B cell (primary cell): ENCODE data around the gene SNED1. TPM values are rescaled to one million over a fixed set of nuclear protein-coding genes. Genes with fewer than 3 reads are reported as not detected.

Experiments
- ATAC-seq: fragments of 200-7000 bp; cut with Tn5 transposase; one replicate; pipeline ENCODE4 v1.10.0; 2021; ENCODE audit warnings: low read depth, mild to moderate bottlenecking, moderate number of reproducible peaks, moderate library complexity
- CTCF ChIA-PET: fragments of 350-600 bp; sonication (Branson Sonifier 250); formaldehyde crosslinking; loops from one replicate; lab custom pipeline; 2021; ENCODE audit warnings: antibody characterized with exemption, inconsistent platforms; lab: Charles Lee
- POLR2A ChIA-PET: fragments of 350-600 bp; sonication (Branson Sonifier 250); formaldehyde crosslinking; loops from one replicate; lab custom pipeline; 2021; ENCODE audit warnings: antibody characterized with exemption; lab: Charles Lee
- DNase-seq: peaks from one replicate; pipeline ENCODE4 v3.0.0; 2013
- H2AFZ ChIP-seq: 2 replicates; pipeline ENCODE4 v1.6.1; 2012; ENCODE audit warnings: mild to moderate bottlenecking, low read depth, low read length; ENCODE audit not compliant: insufficient read depth, poor library complexity, severe bottlenecking
- H3K27ac ChIP-seq, 2 donors: 1 replicate in 1 of 2; 2 replicates in 1 of 2; pipeline ENCODE4 v1.5.1; 2012 to 2013; ENCODE audit warnings: low read length in 2 of 2, mild to moderate bottlenecking in 2 of 2, moderate library complexity in 1 of 2
- H3K27me3 ChIP-seq, 4 experiments: fragments of 200-600 bp in 1 of 4; sonication (generic) in 1 of 4; replicated peaks in 1 of 4; 1 replicate in 2 of 4; 2 replicates in 2 of 4; pipeline versions ENCODE4 v1.6.1 to v1.7.0; 2013 to 2016; ENCODE audit warnings: low read length in 3 of 4, mild to moderate bottlenecking in 2 of 4, mixed read lengths in 1 of 4, moderate library complexity in 1 of 4; ENCODE audit not compliant: insufficient read depth in 4 of 4, control insufficient read depth in 3 of 4; ENCODE audit errors: control extremely low read depth in 1 of 4
- H3K36me3 ChIP-seq, 2 experiments: replicated peaks in 1 of 2; 1 replicate in 1 of 2; 2 replicates in 1 of 2; pipeline versions ENCODE4 v1.6.1 to v1.7.1; 2013; ENCODE audit warnings: low read length in 1 of 2; ENCODE audit not compliant: insufficient read depth in 2 of 2, control insufficient read depth in 1 of 2; ENCODE audit errors: control extremely low read depth in 1 of 2, extremely low read depth in 1 of 2
- H3K4me1 ChIP-seq, 2 donors: fragments of 200-600 bp in 1 of 2; sonication (generic) in 1 of 2; 1 replicate in 1 of 2; 2 replicates in 1 of 2; pipeline versions ENCODE4 v1.5.1 to v1.6.1; 2013 to 2017; ENCODE audit warnings: low read length in 2 of 2; ENCODE audit not compliant: control insufficient read depth in 2 of 2, insufficient read depth in 2 of 2
- H3K4me2 ChIP-seq: replicated peaks from 2 replicates; pipeline ENCODE3; 2012; ENCODE audit warnings: mild to moderate bottlenecking, low read depth, low read length; ENCODE audit not compliant: poor library complexity, severe bottlenecking
- H3K4me3 ChIP-seq, 5 experiments: fragments of 200-600 bp in 1 of 5; sonication (generic) in 1 of 5; 1 replicate in 3 of 5; 2 replicates in 2 of 5; pipeline versions ENCODE4 v1.5.1 to v1.7.0; 2011 to 2016; ENCODE audit warnings: low read length in 4 of 5, mild to moderate bottlenecking in 4 of 5, low read depth in 2 of 5, control low read depth in 1 of 5, moderate library complexity in 1 of 5; ENCODE audit not compliant: insufficient read depth in 1 of 5; ENCODE audit errors: control extremely low read depth in 1 of 5, extremely low read depth in 1 of 5
- H3K79me2 ChIP-seq: fragments of 200-600 bp; sonication (generic); one replicate; pipeline ENCODE4 v1.6.0; 2016; ENCODE audit warnings: low read length; ENCODE audit not compliant: control insufficient read depth, insufficient read depth
- H3K9ac ChIP-seq: fragments of 200-600 bp; sonication (generic); 2 replicates; pipeline ENCODE4 v1.6.1; 2017; ENCODE audit warnings: mild to moderate bottlenecking, low read length, moderate library complexity
- H3K9me3 ChIP-seq, 3 donors: one replicate each; pipeline versions ENCODE4 v1.6.1 to v1.7.1; 2013; ENCODE audit warnings: low read length in 2 of 3; ENCODE audit not compliant: control insufficient read depth in 2 of 3, insufficient read depth in 1 of 3; ENCODE audit errors: control extremely low read depth in 1 of 3
- H4K20me1 ChIP-seq: 2 replicates; pipeline ENCODE4 v1.6.0; 2012; ENCODE audit warnings: mild to moderate bottlenecking, low read length; ENCODE audit not compliant: insufficient read depth, control insufficient read depth, poor library complexity, severe bottlenecking
- H3K27ac Mint-ChIP-seq: one replicate; pipeline ENCODE4 v1.8.0; 2021; ENCODE audit warnings: mixed read lengths
- H3K27me3 Mint-ChIP-seq: one replicate; pipeline ENCODE4 v1.8.0; 2021; ENCODE audit warnings: mixed read lengths
- H3K4me1 Mint-ChIP-seq: one replicate; pipeline ENCODE4 v1.8.0; 2021; ENCODE audit warnings: mixed read lengths
- H3K4me3 Mint-ChIP-seq: one replicate; pipeline ENCODE4 v1.8.0; 2021; ENCODE audit warnings: mixed read lengths
- H3K9me3 Mint-ChIP-seq: one replicate; pipeline ENCODE4 v1.8.0; 2022; ENCODE audit warnings: mixed read lengths; ENCODE audit not compliant: insufficient read depth
- EZH2 ChIP-seq: IDR thresholded peaks from 2 replicates; pipeline ENCODE4 v1.6.1; 2012; ENCODE audit warnings: borderline replicate concordance, low read depth, mild to moderate bottlenecking, moderate library complexity, low read length; ENCODE audit not compliant: insufficient read depth, poor library complexity, severe bottlenecking
- WGBS: methylation state at CpG from one replicate; pipeline ENCODE4 v1.1.5; 2013; ENCODE audit warnings: missing lambda C conversion rate; ENCODE audit not compliant: insufficient coverage; 5-methylcytosine and 5-hydroxymethylcytosine counted together
- intact Hi-C: fragments of 100-400 bp; cut with micrococcal nuclease; formaldehyde crosslinking; loops from one replicate; pipeline ENCODE4 v1.10.0; 2022
- polyA plus RNA-seq: library from polyadenylated mRNA; depleted of rRNA; stranded (reverse); fragments of >200 nt; gene quantifications from 2 replicates; pipeline ENCODE4 v1.2.3, GENCODE V29; 2012
- total RNA-seq, 2 donors: library from RNA; stranded (reverse); fragments of 120-200 nt in 1 of 2; gene quantifications; 1 replicate in 1 of 2; 2 replicates in 1 of 2; pipeline versions ENCODE4 v1.2.3 to v1.2.4, GENCODE V29; 2013 to 2022
- TF ChIP-seq, protein P1 (sequence below): fragments of 200-600 bp; IDR thresholded peaks from one replicate; pipeline ENCODE4 v1.8.0; 2022; ENCODE audit warnings: antibody characterized with exemption, mild to moderate bottlenecking

Gene SNED1
- total and polyA plus RNA-seq, 2 donors (not counting 1 experiment from before 2014, with no cell fraction given) = 25.5 to 336 TPM

DNA sequence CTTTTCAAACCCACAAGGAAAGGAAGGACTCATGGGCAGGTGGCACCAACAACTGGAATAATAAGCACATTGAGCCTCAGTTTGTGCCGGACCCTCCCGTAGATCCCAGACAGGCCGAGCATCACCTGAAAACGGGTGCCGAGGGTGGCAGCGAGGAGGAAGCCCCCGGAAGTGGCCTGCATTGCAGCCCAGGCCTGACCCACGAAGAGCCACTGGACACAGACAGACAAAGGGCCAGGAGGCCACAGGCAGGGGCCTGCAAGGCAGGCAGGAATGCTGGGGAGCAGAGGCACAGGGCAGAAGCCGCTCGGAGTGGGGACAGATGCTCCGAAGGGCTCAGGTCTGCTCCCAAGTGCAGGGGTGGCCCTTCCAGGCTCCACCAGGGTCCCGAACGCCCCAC lies 71.9 kb downstream of the SNED1 start:
- DNase-seq = no peak
- H2AFZ ChIP-seq = no peak overlapping the region
- Mint-ChIP-seq H3K27me3 (no peaks in the 10 kb centered on the region), H3K4me1 (no peaks in the 10 kb centered on the region), H3K27ac (no peak overlapping the region), H3K4me3 (no peak overlapping the region), H3K9me3 (no peaks in the 10 kb centered on the region)
- no peaks in the 10 kb centered on the region for H3K27me3 ChIP-seq
- no peak overlapping the region for H3K4me3 ChIP-seq
- H3K4me1 ChIP-seq = no peaks in the 10 kb centered on the region
- no peaks in the 10 kb centered on the region for H3K9me3 ChIP-seq
- no peak for TF ChIP-seq EZH2
- TF ChIP-seq, protein P1, sequence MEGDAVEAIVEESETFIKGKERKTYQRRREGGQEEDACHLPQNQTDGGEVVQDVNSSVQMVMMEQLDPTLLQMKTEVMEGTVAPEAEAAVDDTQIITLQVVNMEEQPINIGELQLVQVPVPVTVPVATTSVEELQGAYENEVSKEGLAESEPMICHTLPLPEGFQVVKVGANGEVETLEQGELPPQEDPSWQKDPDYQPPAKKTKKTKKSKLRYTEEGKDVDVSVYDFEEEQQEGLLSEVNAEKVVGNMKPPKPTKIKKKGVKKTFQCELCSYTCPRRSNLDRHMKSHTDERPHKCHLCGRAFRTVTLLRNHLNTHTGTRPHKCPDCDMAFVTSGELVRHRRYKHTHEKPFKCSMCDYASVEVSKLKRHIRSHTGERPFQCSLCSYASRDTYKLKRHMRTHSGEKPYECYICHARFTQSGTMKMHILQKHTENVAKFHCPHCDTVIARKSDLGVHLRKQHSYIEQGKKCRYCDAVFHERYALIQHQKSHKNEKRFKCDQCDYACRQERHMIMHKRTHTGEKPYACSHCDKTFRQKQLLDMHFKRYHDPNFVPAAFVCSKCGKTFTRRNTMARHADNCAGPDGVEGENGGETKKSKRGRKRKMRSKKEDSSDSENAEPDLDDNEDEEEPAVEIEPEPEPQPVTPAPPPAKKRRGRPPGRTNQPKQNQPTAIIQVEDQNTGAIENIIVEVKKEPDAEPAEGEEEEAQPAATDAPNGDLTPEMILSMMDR = no peak
- H3K4me2 ChIP-seq = no peak overlapping the region
- no peaks in the 10 kb centered on the region for H4K20me1 ChIP-seq
- H3K27ac ChIP-seq = no peak overlapping the region
- CTCF ChIA-PET = no interaction called here
- no peaks in the 10 kb centered on the region for H3K79me2 ChIP-seq
- 95% methylated on average over 13 of the region's 13 CpGs for WGBS
- no peak for ATAC-seq
- intact Hi-C loops = no loop called here
- no peak overlapping the region for H3K9ac ChIP-seq
- POLR2A ChIA-PET = no interaction called here
- peaks cover 0 to 11% of the 10 kb centered on the region in 2 experiments for H3K36me3 ChIP-seq

DNA sequence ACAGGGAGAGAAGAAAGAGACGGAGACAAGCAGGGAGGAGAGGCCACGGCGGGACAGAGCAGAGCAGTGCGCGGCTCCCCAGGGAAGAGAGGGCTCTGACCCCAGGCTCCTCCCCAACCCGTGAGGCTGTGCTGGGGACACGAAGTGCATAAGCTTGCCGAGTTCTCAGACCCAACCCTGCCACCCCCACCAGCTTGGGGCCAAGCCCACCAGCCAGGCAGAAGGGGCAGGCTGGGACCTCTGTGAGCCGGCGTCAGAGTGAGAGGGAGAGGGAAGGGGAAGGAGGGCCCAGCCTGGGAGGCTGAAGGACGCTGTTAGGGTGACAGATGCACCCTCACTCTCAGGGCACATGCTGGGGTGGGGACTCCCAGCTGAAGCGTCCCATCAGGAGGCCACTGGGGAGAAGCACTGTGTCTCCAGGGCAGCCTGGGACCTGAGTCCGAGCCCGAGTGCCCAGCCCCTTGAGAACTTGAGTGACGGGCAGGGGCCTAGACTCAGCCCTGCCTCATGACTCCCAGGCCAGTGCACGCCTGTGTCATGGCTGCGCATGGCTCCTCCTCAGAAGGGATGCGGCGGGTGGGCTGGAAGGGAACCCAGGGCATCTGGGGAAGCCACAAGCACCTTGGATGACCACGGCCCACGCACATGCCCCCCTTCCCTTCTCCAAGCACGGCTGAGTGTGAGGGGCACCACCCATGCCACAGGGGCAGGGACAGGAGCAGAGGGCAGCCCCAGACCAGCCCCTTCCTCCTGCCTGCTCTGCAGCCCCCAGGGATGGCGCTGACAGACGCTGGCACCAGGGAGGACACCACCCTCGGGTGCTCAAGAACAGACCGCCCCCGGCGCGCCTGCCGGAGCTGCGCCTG lies 72.6 kb downstream of the SNED1 start:
- 93% methylated on average over 21 of the region's 31 CpGs for WGBS
- TF ChIP-seq EZH2 = no peak
- TF ChIP-seq, protein P1 = no peak
- H3K9me3 Mint-ChIP-seq = no peaks in the 10 kb centered on the region
- ChIA-PET CTCF (no interaction called here), POLR2A (no interaction called here)
- H3K9me3 ChIP-seq = no peaks in the 10 kb centered on the region
- no peak overlapping the region for H3K4me3 Mint-ChIP-seq
- no peak overlapping the region for H3K9ac ChIP-seq
- ATAC-seq = no peak
- no peak for DNase-seq
- H3K27me3 Mint-ChIP-seq = no peaks in the 10 kb centered on the region
- H3K27me3 ChIP-seq = no peaks in the 10 kb centered on the region
- intact Hi-C loops = no loop called here
- peaks cover 0 to 12% of the 10 kb centered on the region in 2 experiments for H3K36me3 ChIP-seq
- H3K4me1 Mint-ChIP-seq = no peaks in the 10 kb centered on the region
- no peaks in the 10 kb centered on the region for H4K20me1 ChIP-seq
- H3K27ac Mint-ChIP-seq = no peak overlapping the region
- no peak overlapping the region for H3K4me2 ChIP-seq
- no peak overlapping the region for H3K4me3 ChIP-seq
- H2AFZ ChIP-seq = no peak overlapping the region
- no peak overlapping the region for H3K27ac ChIP-seq
- no peaks in the 10 kb centered on the region for H3K79me2 ChIP-seq
- H3K4me1 ChIP-seq = no peaks in the 10 kb centered on the region
